HFFc6 (cell line): ENCODE data around the gene ADAM11. TPM values are rescaled to one million over a fixed set of nuclear protein-coding genes. Genes with fewer than 3 reads are reported as not detected.
A peak's percentile ranks its signal among the peaks of the same experiment; 100 is the strongest.
"Not testable (repeated sequence)": the region's sequence is repeated elsewhere in the genome, so short reads cannot be mapped to it uniquely, and the experiment has no call there.

ENCODE experiments used
- DNase-seq: peaks from one replicate; pipeline ENCODE4 v3.0.0-alpha.2; 2018
- H3K27ac Mint-ChIP-seq: 2 replicates; pipeline ENCODE4 v1.8.0; 2020; ENCODE audit warnings: mild to moderate bottlenecking, mixed read lengths
- H3K27me3 Mint-ChIP-seq: 2 replicates; pipeline ENCODE4 v1.8.0; 2021; ENCODE audit warnings: mild to moderate bottlenecking, moderate library complexity, mixed read lengths; ENCODE audit not compliant: insufficient read depth
- H3K36me3 Mint-ChIP-seq: 2 replicates; pipeline ENCODE4 v1.8.0; 2021; ENCODE audit warnings: low read depth, mixed read lengths
- H3K4me1 Mint-ChIP-seq: 2 replicates; pipeline ENCODE4 v1.8.0; 2020; ENCODE audit warnings: low read depth, mixed read lengths
- H3K4me3 Mint-ChIP-seq: 2 replicates; pipeline ENCODE4 v1.8.0; 2020; ENCODE audit warnings: mild to moderate bottlenecking, moderate library complexity, mixed read lengths
- H3K9me3 Mint-ChIP-seq: 2 replicates; pipeline ENCODE4 v1.8.0; 2020; ENCODE audit warnings: mild to moderate bottlenecking, mixed read lengths
- CTCF ChIP-seq: fragments of 200-600 bp; sonication (generic); IDR thresholded peaks from 2 replicates; pipeline ENCODE4 v1.5.0; 2021; ENCODE audit warnings: antibody characterized with exemption, mild to moderate bottlenecking
- total RNA-seq, 6 experiments: library from RNA; stranded (reverse); fragmentation: NEBNext Ultra II Directional; extraction: Animal tissue kit (Norgen Biotek cat#: 25700); gene quantifications; 2 replicates in 1 of 6; 3 replicates in 5 of 6; pipeline ENCODE4 v1.2.3, GENCODE V29; 2021

The ADAM11 gene
- total RNA-seq, 6 experiments from 2014 or later: 0.14 to 0.27 (median 0.16) TPM

GRCh38 chr17:44734272-44734671, 24.5 kb upstream of the ADAM11 start:
- H3K36me3 Mint-ChIP-seq: peaks cover 13% of the 10 kb centered on the region; the same call in 1 of the 2 replicates
- TF ChIP-seq CTCF: no peak
- no peaks in the 10 kb centered on the region for H3K9me3 Mint-ChIP-seq
- no peak for DNase-seq
- H3K27me3 Mint-ChIP-seq: no peaks in the 10 kb centered on the region
- H3K4me3 Mint-ChIP-seq: no peak overlapping the region
- H3K27ac Mint-ChIP-seq: no peak overlapping the region
- peaks cover 7% of the 10 kb centered on the region; the same call in 1 of the 2 replicates for H3K4me1 Mint-ChIP-seq

- no peak overlapping the region for H3K4me3 Mint-ChIP-seq
- DNase-seq: no peak
- no peaks in the 10 kb centered on the region for H3K9me3 Mint-ChIP-seq
- H3K27ac Mint-ChIP-seq: no peak overlapping the region
- H3K27me3 Mint-ChIP-seq: no peaks in the 10 kb centered on the region
- H3K4me1 Mint-ChIP-seq: peaks cover 7% of the 10 kb centered on the region; the same call in 1 of the 2 replicates
- TF ChIP-seq CTCF: no peak
- peaks cover 12% of the 10 kb centered on the region; the same call in 1 of the 2 replicates for H3K36me3 Mint-ChIP-seq
Observed at GRCh38 chr17:44736551-44737240, 22.1 kb upstream of the ADAM11 start.

DNA sequence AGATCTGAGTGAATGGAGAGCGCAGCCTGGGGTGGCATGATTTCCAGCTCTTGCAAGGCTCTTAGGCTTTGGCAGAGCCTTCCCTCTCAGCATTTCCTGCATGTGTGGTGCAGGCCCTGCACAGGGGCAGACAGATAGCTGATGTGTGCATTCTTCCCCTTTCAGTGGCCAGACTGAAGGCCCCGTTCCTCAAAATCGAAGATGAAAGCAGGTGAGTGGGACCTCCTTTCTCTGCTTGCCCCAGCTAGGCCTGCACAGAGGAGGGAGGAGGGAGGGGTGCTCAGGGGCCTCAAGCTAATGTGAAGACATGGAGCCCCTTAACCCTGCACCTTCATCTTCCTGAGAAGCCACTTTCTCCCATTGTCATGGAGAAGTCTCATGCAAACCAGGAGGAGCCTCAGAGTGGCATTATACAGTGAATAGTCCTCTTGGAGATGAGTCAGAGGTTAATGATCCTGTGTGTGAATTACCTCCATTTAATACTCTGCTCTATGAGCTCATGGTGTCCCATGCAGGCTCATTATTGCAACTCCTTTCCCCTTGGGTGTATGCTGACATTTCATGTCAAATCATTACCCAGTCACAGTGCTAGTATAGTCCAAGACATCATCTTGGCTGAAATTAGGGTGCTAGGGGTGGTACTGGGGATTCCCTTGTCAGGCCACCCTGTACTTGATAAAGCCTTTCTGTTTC, 20.4 kb upstream of the ADAM11 start:
- peaks cover 7% of the 10 kb centered on the region; the same call in 1 of the 2 replicates for H3K4me1 Mint-ChIP-seq
- DNase-seq: peak; percentile 42
- no peak for TF ChIP-seq CTCF
- H3K27ac Mint-ChIP-seq: no peak overlapping the region
- no peaks in the 10 kb centered on the region for H3K27me3 Mint-ChIP-seq
- H3K4me3 Mint-ChIP-seq: no peak overlapping the region
- peaks cover under 1% of the 10 kb centered on the region; the same call in 1 of the 2 replicates for H3K36me3 Mint-ChIP-seq
- H3K9me3 Mint-ChIP-seq: no peaks in the 10 kb centered on the region

- Mint-ChIP-seq H3K36me3 (no peaks in the 10 kb centered on the region; the same call in 1 of the 2 replicates), H3K9me3 (no peaks in the 10 kb centered on the region), H3K4me3 (no peak overlapping the region), H3K4me1 (peaks cover 7% of the 10 kb centered on the region; the same call in 1 of the 2 replicates), H3K27me3 (no peaks in the 10 kb centered on the region), H3K27ac (no peak overlapping the region)
- TF ChIP-seq CTCF: no peak
- no peak for DNase-seq
Observed at GRCh38 chr17:44741316-44741715, 17.5 kb upstream of the ADAM11 start.

- no peaks in the 10 kb centered on the region for H3K4me1 Mint-ChIP-seq
- no peak overlapping the region for H3K4me3 Mint-ChIP-seq
- H3K9me3 Mint-ChIP-seq: no peaks in the 10 kb centered on the region
- TF ChIP-seq CTCF: no peak
- no peak for DNase-seq
- peaks cover 2% of the 10 kb centered on the region; the same call in 1 of the 2 replicates for H3K27me3 Mint-ChIP-seq
- H3K27ac Mint-ChIP-seq: no peak overlapping the region
- no peaks in the 10 kb centered on the region; the same call in 1 of the 2 replicates for H3K36me3 Mint-ChIP-seq
Observed at GRCh38 chr17:44745301-44745700, 13.5 kb upstream of the ADAM11 start.

- not testable (repeated sequence) for DNase-seq, H3K4me1 Mint-ChIP-seq, H3K36me3 Mint-ChIP-seq, H3K9me3 Mint-ChIP-seq, H3K4me3 Mint-ChIP-seq, H3K27ac Mint-ChIP-seq, H3K27me3 Mint-ChIP-seq
Observed at GRCh38 chr17:44745738-44746137, 13.1 kb upstream of the ADAM11 start.
